HUES64 (cell line): ENCODE results near the gene TMPRSS11F. TPM values are rescaled to one million over a fixed set of nuclear protein-coding genes. Genes with fewer than 3 reads are reported as not detected.
"Not testable (repeated sequence)": the region's sequence is repeated elsewhere in the genome, so short reads cannot be mapped to it uniquely, and the experiment has no call there.

ENCODE experiments used
- H3K27ac ChIP-seq: 2 replicates; pipeline ENCODE4 v1.7.0; 2013; ENCODE audit warnings: low read depth, low read length, inconsistent platforms
- H3K27me3 ChIP-seq: 2 replicates; pipeline ENCODE4 v1.6.1; 2013; ENCODE audit warnings: mild to moderate bottlenecking, low read length; ENCODE audit not compliant: insufficient read depth
- H3K36me3 ChIP-seq: 2 replicates; pipeline ENCODE4 v1.6.1; 2013; ENCODE audit warnings: mild to moderate bottlenecking, low read length; ENCODE audit not compliant: insufficient read depth
- H3K4me1 ChIP-seq: 2 replicates; pipeline ENCODE4 v1.6.1; 2013; ENCODE audit warnings: mild to moderate bottlenecking, low read length, moderate library complexity; ENCODE audit not compliant: insufficient read depth
- H3K4me3 ChIP-seq: 2 replicates; pipeline ENCODE4 v1.5.1; 2013; ENCODE audit warnings: mild to moderate bottlenecking, low read length, moderate library complexity
- H3K9ac ChIP-seq: 2 replicates; pipeline ENCODE4 v1.6.1; 2013; ENCODE audit warnings: mild to moderate bottlenecking, low read depth, low read length
- H3K9me3 ChIP-seq: 2 replicates; pipeline ENCODE4 v1.6.1; 2013; ENCODE audit warnings: low read depth, low read length; ENCODE audit not compliant: insufficient read depth
- WGBS: fragments of 150-250, 120-280 bp; methylation state at CpG from one replicate; pipeline ENCODE4 v1.1.7; 2013; ENCODE audit warnings: missing lambda C conversion rate; 5-methylcytosine and 5-hydroxymethylcytosine counted together
- polyA plus RNA-seq, 2 experiments: library from polyadenylated mRNA; stranded (reverse); fragments of 50-300 nt; gene quantifications; one replicate each; pipeline ENCODE4 v1.2.3, GENCODE V29; 2013

Gene TMPRSS11F
- polyA plus RNA-seq (2013, experiment 1 of 2) = not detected
- polyA plus RNA-seq (2013, experiment 2 of 2) = not detected

- WGBS = 78% methylated on average over 3 of the region's 3 CpGs
- H3K4me3 ChIP-seq = no peak within 1 kb of the TSS
Observed at GRCh38 chr4:68129793-68130192, at the start of gene TMPRSS11F. TSS of gene TMPRSS11F (minus strand) at chr4:68129869. CDS start at chr4:68129820, 49 bp downstream.

GRCh38 chr4:68176904-68177303 is 47.2 kb upstream of the TMPRSS11F start:
- no peaks in the 10 kb centered on the region for H3K36me3 ChIP-seq
- no peak overlapping the region for H3K9ac ChIP-seq
- WGBS = 75% methylated on average over 2 of the region's 2 CpGs
- no peaks in the 10 kb centered on the region for H3K27me3 ChIP-seq
- no peak overlapping the region for H3K27ac ChIP-seq
- no peak overlapping the region for H3K4me3 ChIP-seq
- no peaks in the 10 kb centered on the region for H3K4me1 ChIP-seq
- H3K9me3 ChIP-seq = peaks cover 5% of the 10 kb centered on the region; the same call in 1 of the 2 replicates

More at GRCh38 chr4:68129793-68130192, at the start of gene TMPRSS11F:
- no peaks in the 10 kb centered on the region for H3K4me1 ChIP-seq
- no peaks in the 10 kb centered on the region for H3K36me3 ChIP-seq
- H3K9ac ChIP-seq = no peak within 1 kb of the TSS
- no peak within 1 kb of the TSS for H3K27ac ChIP-seq
- no peaks in the 10 kb centered on the region for H3K27me3 ChIP-seq
- no peaks in the 10 kb centered on the region for H3K9me3 ChIP-seq

GRCh38 chr4:68176500-68176899 is 46.8 kb upstream of the TMPRSS11F start:
- H3K9me3 ChIP-seq = peaks cover 5% of the 10 kb centered on the region; the same call in 1 of the 2 replicates
- no peak overlapping the region for H3K4me3 ChIP-seq
- WGBS = 93% methylated on average over 1 of the region's 1 CpG
- no peak overlapping the region for H3K27ac ChIP-seq
- no peaks in the 10 kb centered on the region for H3K36me3 ChIP-seq
- H3K4me1 ChIP-seq = no peaks in the 10 kb centered on the region
- no peak overlapping the region for H3K9ac ChIP-seq
- H3K27me3 ChIP-seq = no peaks in the 10 kb centered on the region

DNA sequence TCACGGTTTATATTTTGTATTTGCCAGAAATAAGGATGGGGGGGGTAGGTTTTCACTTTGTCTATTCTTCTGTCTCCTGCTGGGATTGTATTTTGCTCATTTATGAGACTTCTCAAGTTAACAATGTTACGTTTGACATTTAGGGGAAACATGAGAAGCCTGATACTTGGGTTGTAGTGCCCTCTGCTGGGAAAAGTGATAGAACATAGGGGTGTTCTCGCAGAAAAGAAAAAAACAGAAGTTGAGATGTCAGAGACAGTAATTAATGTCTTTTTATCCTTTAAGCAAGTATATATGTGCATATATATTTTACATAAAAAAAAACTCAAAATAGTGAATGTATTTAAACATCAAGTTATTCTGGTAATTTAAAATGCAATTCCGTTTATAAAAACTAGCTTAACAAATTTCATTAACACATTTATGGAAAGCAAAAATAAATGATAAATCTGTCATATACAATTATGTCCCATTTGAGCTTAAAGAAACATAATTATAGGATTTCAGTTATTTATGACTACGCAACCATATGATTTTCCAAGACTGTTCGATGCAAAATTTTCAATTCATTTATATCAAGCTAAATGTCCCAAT is 46.0 kb upstream of the TMPRSS11F start:
- H3K9me3 ChIP-seq = peaks cover 5% of the 10 kb centered on the region; the same call in 1 of the 2 replicates
- H3K36me3 ChIP-seq = no peaks in the 10 kb centered on the region
- no peak overlapping the region for H3K9ac ChIP-seq
- H3K4me1 ChIP-seq = no peaks in the 10 kb centered on the region
- H3K27me3 ChIP-seq = no peaks in the 10 kb centered on the region
- H3K27ac ChIP-seq = no peak overlapping the region
- WGBS = 51% methylated on average over 5 of the region's 6 CpGs
- H3K4me3 ChIP-seq = no peak overlapping the region

DNA sequence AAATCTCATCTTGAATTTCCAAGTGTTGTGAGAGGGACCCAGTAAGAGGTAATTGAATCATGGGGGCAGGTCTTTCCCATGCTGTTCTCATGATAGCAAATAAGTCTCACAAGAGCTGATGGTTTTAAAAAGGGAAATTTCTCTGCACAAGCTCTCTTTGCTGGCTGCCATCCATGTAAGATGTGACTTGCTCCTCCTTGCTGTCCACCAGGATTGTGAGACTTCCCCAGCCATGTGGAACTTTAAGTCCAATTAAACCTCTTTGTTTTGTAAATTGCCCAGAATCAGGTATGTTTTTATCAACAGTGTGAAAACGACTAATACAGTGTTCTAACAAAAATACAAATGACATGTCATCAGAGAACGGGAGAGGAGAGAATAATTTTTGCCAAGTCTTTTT is 44.7 kb upstream of the TMPRSS11F start:
- not testable (repeated sequence) for H3K9me3 ChIP-seq, H3K4me1 ChIP-seq, H3K27ac ChIP-seq, H3K27me3 ChIP-seq, H3K4me3 ChIP-seq, H3K36me3 ChIP-seq, H3K9ac ChIP-seq
- 94% methylated on average over 2 of the region's 2 CpGs for WGBS

DNA sequence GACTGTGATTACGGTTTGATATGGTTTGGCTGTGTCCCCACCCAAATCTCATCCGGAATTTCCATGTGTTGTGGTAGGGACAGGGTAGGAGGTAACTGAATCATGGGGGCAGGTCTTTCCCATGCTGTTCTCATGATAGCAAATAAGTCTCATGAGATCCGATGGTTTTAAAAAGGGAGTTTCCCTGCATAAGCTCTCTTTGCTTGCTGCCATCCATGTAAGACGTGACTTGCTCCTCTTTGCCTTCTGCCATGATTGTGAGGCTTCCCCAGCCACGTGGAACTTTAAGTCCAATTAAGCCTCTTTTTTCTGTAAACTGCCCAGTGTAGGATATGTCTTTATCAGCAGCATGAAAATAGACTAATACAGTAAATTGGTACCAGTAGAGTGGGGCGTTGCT is 42.5 kb upstream of the TMPRSS11F start:
- not testable (repeated sequence) for H3K9me3 ChIP-seq, H3K27ac ChIP-seq, H3K9ac ChIP-seq, H3K27me3 ChIP-seq, H3K4me3 ChIP-seq, H3K36me3 ChIP-seq, H3K4me1 ChIP-seq
- 91% methylated on average over 6 of the region's 6 CpGs for WGBS

DNA sequence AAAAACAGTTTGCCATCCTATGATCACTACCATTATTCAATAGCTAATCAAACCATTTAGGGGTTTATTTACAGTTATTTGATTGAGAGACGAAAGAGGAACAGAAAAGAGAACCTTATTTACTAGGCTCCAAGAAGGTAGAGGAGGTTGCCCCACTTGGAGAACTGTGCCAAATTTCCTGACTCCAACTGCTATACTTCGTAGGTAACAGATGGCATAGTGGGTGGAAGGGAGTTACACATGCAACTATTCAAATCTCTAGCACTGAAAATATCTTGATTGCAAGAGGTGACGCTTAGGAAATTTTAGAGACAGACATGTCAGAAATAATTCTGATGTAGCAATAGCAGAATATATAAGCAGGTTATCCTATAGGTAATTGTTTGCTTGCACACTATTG is 38.0 kb upstream of the TMPRSS11F start:
- no peaks in the 10 kb centered on the region for H3K9me3 ChIP-seq
- WGBS = 92% methylated on average over 3 of the region's 3 CpGs
- H3K36me3 ChIP-seq = no peaks in the 10 kb centered on the region
- H3K4me1 ChIP-seq = no peaks in the 10 kb centered on the region
- H3K4me3 ChIP-seq = no peak overlapping the region
- H3K27me3 ChIP-seq = no peaks in the 10 kb centered on the region
- H3K9ac ChIP-seq = no peak overlapping the region
- no peak overlapping the region for H3K27ac ChIP-seq

DNA sequence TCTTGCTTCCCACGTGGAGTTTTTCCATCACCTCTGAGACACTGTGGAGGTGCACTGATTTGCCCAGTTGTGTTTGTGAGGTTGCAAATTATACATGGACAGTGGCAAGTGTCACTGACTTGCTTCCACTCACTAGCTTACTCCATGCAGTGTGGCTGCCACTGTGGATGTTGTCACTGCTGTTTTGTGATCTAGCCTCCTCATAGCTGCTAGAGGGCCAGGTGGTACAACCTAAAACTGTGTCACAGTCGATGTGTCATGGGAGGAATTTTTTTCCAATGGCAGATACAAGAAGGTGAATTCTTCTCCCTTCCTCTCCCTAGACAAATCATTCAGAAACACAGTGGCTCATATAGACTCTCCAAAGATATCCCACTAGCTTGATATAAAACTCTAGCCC is 37.5 kb upstream of the TMPRSS11F start:
- no peaks in the 10 kb centered on the region for H3K4me1 ChIP-seq
- no peaks in the 10 kb centered on the region for H3K27me3 ChIP-seq
- H3K9me3 ChIP-seq = no peaks in the 10 kb centered on the region
- no peak overlapping the region for H3K9ac ChIP-seq
- H3K27ac ChIP-seq = no peak overlapping the region
- no peaks in the 10 kb centered on the region for H3K36me3 ChIP-seq
- no peak overlapping the region for H3K4me3 ChIP-seq
- 74% methylated on average over 2 of the region's 2 CpGs for WGBS

DNA sequence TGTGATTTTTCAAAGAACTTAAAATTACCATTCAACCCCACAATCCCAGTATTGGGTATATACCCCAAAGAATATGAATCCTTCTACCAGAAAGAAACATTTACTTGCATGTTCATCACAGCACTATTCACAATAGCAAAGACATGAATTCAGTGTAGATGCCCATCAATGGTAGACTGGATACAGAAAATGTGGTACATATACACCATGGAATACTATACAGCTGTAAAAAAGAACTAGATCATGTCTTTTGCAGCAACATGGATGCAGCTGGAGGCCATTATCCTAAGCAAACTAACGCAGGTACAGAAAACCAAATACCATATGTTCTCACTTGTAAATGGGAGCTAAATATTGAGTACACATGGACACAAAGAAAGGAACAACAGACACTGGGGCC is 34.1 kb upstream of the TMPRSS11F start:
- Histone ChIP-seq H3K27me3 (no peaks in the 10 kb centered on the region), H3K27ac (no peak overlapping the region)

DNA sequence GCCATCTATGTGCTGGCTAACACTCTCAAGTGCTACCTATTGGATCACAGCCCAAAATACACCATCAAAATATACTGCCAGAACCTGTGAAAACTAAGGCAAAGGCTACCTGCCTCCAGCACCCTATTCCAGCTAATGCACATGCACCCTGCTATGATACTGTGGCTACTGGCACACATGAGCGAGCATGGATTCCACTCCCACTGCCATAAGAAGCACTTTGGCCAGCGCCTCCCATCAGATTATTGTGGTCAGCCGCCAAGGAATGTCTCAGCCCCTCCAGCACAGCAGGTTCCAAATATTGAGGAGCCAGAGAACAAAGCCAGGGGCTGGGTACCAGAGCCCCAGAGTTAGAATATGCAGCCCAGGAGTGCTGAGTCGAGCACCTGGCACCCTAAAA is 32.5 kb upstream of the TMPRSS11F start:
- H3K9me3 ChIP-seq = no peaks in the 10 kb centered on the region
- no peak overlapping the region for H3K27ac ChIP-seq
- no peaks in the 10 kb centered on the region for H3K36me3 ChIP-seq
- no peaks in the 10 kb centered on the region for H3K27me3 ChIP-seq
- WGBS = 75% methylated on average over 4 of the region's 4 CpGs
- H3K4me3 ChIP-seq = no peak overlapping the region
- H3K9ac ChIP-seq = no peak overlapping the region
- H3K4me1 ChIP-seq = peaks cover 13% of the 10 kb centered on the region

More for the DNA sequence above, 34.1 kb upstream of the TMPRSS11F start:
- Histone ChIP-seq H3K36me3 (no peaks in the 10 kb centered on the region), H3K9me3 (no peaks in the 10 kb centered on the region), H3K9ac (no peak overlapping the region), H3K4me1 (peaks cover 13% of the 10 kb centered on the region), H3K4me3 (no peak overlapping the region)
- WGBS = 91% methylated on average over 1 of the region's 1 CpG

- Histone ChIP-seq H3K27me3 (no peaks in the 10 kb centered on the region), H3K9ac (no peak overlapping the region), H3K4me1 (0 out of 2 replicates have a peak, but pooled peaks cover 5% of the 10 kb centered on the region), H3K27ac (no peak overlapping the region), H3K9me3 (peaks cover 1% of the 10 kb centered on the region; the same call in 1 of the 2 replicates), H3K36me3 (no peaks in the 10 kb centered on the region), H3K4me3 (no peak overlapping the region)
- WGBS = 75% methylated on average over 2 of the region's 2 CpGs
Observed at GRCh38 chr4:68152411-68152810, 22.7 kb upstream of the TMPRSS11F start.
